ENCODE data around the gene ZNF473. TPM values are rescaled to one million over a fixed set of nuclear protein-coding genes. Genes with fewer than 3 reads are reported as not detected.
"Not testable (repeated sequence)": the region's sequence is repeated elsewhere in the genome, so short reads cannot be mapped to it uniquely, and the experiment has no call there.

The ZNF473 gene
- total RNA-seq, 1 experiment from 2014 or later, result 11.7 TPM

DNA sequence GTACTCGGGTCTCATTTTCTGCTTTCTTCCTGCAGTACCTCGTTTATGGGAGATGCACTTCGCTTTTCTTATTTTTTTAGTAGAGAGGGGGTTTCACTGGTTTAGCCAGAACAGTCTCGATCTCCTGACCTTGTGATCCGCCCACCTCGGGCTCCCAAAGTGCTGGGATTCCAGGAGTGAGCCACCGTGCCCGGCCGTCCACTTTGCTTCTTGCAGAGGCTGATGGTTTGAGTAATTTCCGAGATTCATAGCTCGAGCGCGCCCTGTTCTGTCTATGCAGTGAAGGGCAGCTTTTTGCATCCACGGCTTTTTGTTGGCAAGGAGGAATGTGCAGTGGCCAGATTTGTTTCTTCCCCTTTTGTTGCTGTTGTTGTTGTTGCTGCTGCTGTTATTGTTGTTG is 73.1 kb downstream of the ZNF473 start:
- CTCF ChIA-PET; H3K4me1 ChIP-seq (ENCODE audit: control insufficient read depth, insufficient read depth, low read length); H3K27me3 ChIP-seq (ENCODE audit: control insufficient read depth, insufficient read depth, low read length); POLR2A ChIA-PET; in situ Hi-C loops (cut with HindIII; ENCODE audit: low pct_unique_long_range_greater_than_20kb, low sequenced_read_pairs); intact Hi-C loops (cut with micrococcal nuclease; ENCODE audit: unreplicated experiment); ATAC-seq; H3K27ac ChIP-seq (ENCODE audit: low read length); H3K9me3 ChIP-seq (ENCODE audit: control insufficient read depth, insufficient read depth, low read depth, low read length); H3K4me3 ChIP-seq (ENCODE audit: low read depth in 2 of 2, low read length in 2 of 2); DNase-seq (ENCODE audit: low read depth, low spot score); BruUV-seq (replicated peaks); H3K36me3 ChIP-seq (ENCODE audit: control insufficient read depth, insufficient read depth, low read length): not testable (repeated sequence)

DNA sequence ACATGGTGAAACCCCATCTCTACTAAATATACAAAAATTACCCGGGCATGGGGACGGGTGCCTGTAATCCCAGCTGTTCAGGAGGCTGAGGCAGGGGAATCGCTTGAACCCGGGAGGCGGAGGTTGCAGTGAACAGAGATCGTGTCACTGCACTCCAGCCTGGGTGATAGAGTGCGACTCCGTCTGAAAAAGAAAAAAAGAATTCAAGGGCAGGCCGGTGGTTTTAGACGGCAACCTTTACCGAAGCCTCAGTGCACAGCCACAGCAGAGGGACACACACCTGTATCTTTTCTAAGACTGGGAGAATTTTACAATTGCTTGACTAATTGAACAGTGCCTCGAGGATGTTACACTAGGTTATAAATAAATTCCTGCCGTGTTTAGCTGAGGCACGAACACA is 73.9 kb downstream of the ZNF473 start:
- H3K27me3 ChIP-seq (ENCODE audit: control insufficient read depth, insufficient read depth, low read length); BruUV-seq (replicated peaks); H3K36me3 ChIP-seq (ENCODE audit: control insufficient read depth, insufficient read depth, low read length); DNase-seq (ENCODE audit: low read depth, low spot score); H3K27ac ChIP-seq (ENCODE audit: low read length); H3K9me3 ChIP-seq (ENCODE audit: control insufficient read depth, insufficient read depth, low read depth, low read length); H3K4me3 ChIP-seq (ENCODE audit: low read depth in 2 of 2, low read length in 2 of 2); H3K4me1 ChIP-seq (ENCODE audit: control insufficient read depth, insufficient read depth, low read length); in situ Hi-C loops (cut with HindIII; ENCODE audit: low pct_unique_long_range_greater_than_20kb, low sequenced_read_pairs); ATAC-seq; POLR2A ChIA-PET; CTCF ChIA-PET; intact Hi-C loops (cut with micrococcal nuclease; ENCODE audit: unreplicated experiment): not testable (repeated sequence)

DNA sequence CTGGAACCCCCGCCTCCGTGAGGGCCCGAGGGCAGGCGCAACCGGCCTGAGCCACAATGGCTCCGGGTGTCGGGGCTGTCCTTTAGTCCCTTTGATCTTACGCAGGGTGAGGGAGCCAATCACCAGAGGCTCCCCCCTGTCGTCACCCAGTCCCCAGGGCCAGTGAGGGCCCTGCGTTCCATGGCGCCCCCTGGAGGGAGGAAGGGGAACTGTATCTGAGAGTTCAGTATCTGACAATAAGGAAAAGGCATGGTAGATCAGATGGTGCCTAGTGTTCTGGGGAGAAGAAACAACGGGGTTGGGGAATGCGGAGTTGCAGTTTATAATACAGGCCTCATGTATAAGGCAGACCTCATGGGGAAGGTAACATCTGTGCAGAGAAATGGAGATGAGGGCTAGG is 75.1 kb downstream of the ZNF473 start:
- in situ Hi-C loops (cut with HindIII; ENCODE audit: low pct_unique_long_range_greater_than_20kb, low sequenced_read_pairs); CTCF ChIA-PET; DNase-seq (ENCODE audit: low read depth, low spot score); POLR2A ChIA-PET; H3K4me1 ChIP-seq (ENCODE audit: control insufficient read depth, insufficient read depth, low read length); H3K36me3 ChIP-seq (ENCODE audit: control insufficient read depth, insufficient read depth, low read length); BruUV-seq (replicated peaks); intact Hi-C loops (cut with micrococcal nuclease; ENCODE audit: unreplicated experiment); H3K27me3 ChIP-seq (ENCODE audit: control insufficient read depth, insufficient read depth, low read length); ATAC-seq; H3K4me3 ChIP-seq (ENCODE audit: low read depth in 2 of 2, low read length in 2 of 2); H3K27ac ChIP-seq (ENCODE audit: low read length); H3K9me3 ChIP-seq (ENCODE audit: control insufficient read depth, insufficient read depth, low read depth, low read length): not testable (repeated sequence)

Other genes with a start within 250 kb of the ZNF473 start
- 13.9 TPM for gene FUZ, start 212.7 kb upstream of the ZNF473 start, total RNA-seq (2021; ENCODE audit: unreplicated experiment)
- 52.4 TPM for gene MED25, start 207.7 kb upstream of the ZNF473 start, total RNA-seq (2021; ENCODE audit: unreplicated experiment)
- gene PTOV1, start 174.8 kb upstream of the ZNF473 start, total RNA-seq (2021; ENCODE audit: unreplicated experiment), result 114 TPM
- gene PNKP, start 158.4 kb upstream of the ZNF473 start, total RNA-seq (2021; ENCODE audit: unreplicated experiment), result 76.7 TPM
- 92.8 TPM for gene AKT1S1, start 148.7 kb upstream of the ZNF473 start, total RNA-seq (2021; ENCODE audit: unreplicated experiment)
- gene TBC1D17, start 148.3 kb upstream of the ZNF473 start, total RNA-seq (2021; ENCODE audit: unreplicated experiment), result 43.2 TPM
- 1.5 TPM for gene IL4I1, start 129.1 kb upstream of the ZNF473 start, total RNA-seq (2021; ENCODE audit: unreplicated experiment)
- gene ATF5, start 96.8 kb upstream of the ZNF473 start, total RNA-seq (2021; ENCODE audit: unreplicated experiment), result 104 TPM
- gene NUP62, start 96.5 kb upstream of the ZNF473 start, total RNA-seq (2021; ENCODE audit: unreplicated experiment), result 54.6 TPM
- not detected for gene SIGLEC11, start 64.8 kb upstream of the ZNF473 start, total RNA-seq (2021; ENCODE audit: unreplicated experiment)
- 32.6 TPM for gene VRK3, start 633 bp upstream of the ZNF473 start, total RNA-seq (2021; ENCODE audit: unreplicated experiment)
- not detected for gene IZUMO2, start 137.3 kb downstream of the ZNF473 start, total RNA-seq (2021; ENCODE audit: unreplicated experiment)
- gene MYH14, start 177.6 kb downstream of the ZNF473 start, total RNA-seq (2021; ENCODE audit: unreplicated experiment), result 23.8 TPM

Measured in Panc1 (cell line).